ENCODE results near the gene GFRA4.

The GFRA4 gene

GRCh38 chr20:3681352-3681930, 18.2 kb upstream of the GFRA4 start:
- H3K4me3 ChIP-seq (ENCODE audit: control insufficient read depth, low read depth, low read length): peak overlapping the region; percentile 85
- no peak for TF ChIP-seq CTCF (IDR thresholded peaks at IDR 0.05; ENCODE audit: control insufficient read depth, insufficient read depth, low read depth, low read length, missing control alignments)
- no peak for DNase-seq (ENCODE audit: low read depth)

GRCh38 chr20:3680701-3681351, 17.6 kb upstream of the GFRA4 start:
- H3K4me3 ChIP-seq (ENCODE audit: control insufficient read depth, low read depth, low read length): peak overlapping the region; percentile 85

DNA sequence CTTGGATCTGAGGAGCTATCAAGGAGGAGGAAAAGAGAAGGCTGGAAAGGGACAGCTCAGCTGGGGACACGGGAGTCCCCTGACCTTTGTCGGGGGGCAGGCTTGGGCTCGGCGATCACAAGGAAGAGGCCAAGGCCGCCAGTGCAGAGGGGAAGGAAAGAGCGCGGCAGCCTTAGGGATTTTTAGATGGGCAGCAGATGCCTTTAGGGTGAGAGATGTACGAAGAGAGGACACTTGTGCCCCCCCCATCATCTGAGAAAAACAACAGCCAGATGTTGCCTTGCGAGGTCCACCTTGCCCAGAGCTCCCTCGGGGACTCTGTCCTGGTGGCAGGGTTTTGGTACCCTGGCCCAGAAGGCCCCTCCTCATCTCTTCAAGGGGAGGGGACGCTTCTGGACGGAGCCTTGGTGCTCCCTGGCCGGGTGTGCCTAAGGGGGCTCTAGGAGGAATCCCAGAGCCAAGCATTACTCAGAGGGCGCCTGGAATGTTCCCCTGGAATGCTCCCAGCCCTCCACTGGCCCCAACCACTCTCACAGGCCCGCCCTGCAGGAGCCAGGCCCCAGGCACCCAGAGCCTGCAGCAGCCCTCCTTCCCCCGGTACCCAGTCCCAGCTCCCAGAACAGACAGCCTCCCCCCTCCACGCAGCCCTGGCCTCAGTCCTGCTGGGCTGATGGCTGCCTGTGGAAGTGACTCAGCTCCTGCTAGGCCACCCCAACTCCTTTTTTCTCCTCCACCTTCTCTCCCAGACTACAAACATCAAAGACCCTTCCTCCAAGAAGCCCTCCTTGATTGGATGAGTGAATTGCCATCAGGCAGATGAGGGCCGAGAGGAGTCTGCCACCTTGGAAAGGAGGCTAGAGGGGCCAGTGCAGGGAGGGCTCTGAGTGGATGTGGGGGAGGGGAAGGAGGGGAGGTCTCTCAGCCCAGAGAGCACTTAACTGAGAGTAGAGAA, 16.8 kb upstream of the GFRA4 start:
- H3K4me3 ChIP-seq (ENCODE audit: control insufficient read depth, low read depth, low read length): peak overlapping the region; percentile 85
- peak; percentile 76 for DNase-seq (ENCODE audit: low read depth)
- TF ChIP-seq CTCF (IDR thresholded peaks at IDR 0.05; ENCODE audit: control insufficient read depth, insufficient read depth, low read depth, low read length, missing control alignments): no peak

More at GRCh38 chr20:3680701-3681351, 17.6 kb upstream of the GFRA4 start:
- no peak for DNase-seq (ENCODE audit: low read depth)
- no peak for TF ChIP-seq CTCF (IDR thresholded peaks at IDR 0.05; ENCODE audit: control insufficient read depth, insufficient read depth, low read depth, low read length, missing control alignments)

- peak overlapping the region; percentile 85 for H3K4me3 ChIP-seq (ENCODE audit: control insufficient read depth, low read depth, low read length)
- DNase-seq (ENCODE audit: low read depth): no peak
- TF ChIP-seq CTCF (IDR thresholded peaks at IDR 0.05; ENCODE audit: control insufficient read depth, insufficient read depth, low read depth, low read length, missing control alignments): no peak
Measured at GRCh38 chr20:3678856-3679720, 15.9 kb upstream of the GFRA4 start.

DNA sequence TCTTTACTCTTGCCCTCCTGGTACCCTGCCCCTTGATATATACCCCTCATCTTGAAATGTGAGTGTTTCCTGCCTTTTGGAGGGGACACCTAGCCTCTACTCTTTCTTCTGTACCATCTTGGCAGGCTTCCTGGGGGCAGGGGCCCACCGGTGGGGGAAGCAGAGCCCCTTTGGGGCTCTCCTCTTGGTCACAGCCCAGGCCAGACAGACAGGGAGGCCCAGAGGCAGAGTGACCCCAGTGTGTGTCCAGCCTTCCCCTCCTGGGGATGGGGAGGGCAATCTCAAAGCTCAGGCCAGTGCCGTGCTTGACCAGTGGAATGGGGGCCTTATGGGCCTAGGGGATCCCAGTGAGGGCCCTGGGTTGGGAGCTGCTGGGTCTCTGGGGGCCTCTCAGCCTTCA, 15.0 kb upstream of the GFRA4 start:
- no peak for DNase-seq (ENCODE audit: low read depth)
- no peak for TF ChIP-seq CTCF (IDR thresholded peaks at IDR 0.05; ENCODE audit: control insufficient read depth, insufficient read depth, low read depth, low read length, missing control alignments)
- H3K4me3 ChIP-seq (ENCODE audit: control insufficient read depth, low read depth, low read length): no peak overlapping the region

DNA sequence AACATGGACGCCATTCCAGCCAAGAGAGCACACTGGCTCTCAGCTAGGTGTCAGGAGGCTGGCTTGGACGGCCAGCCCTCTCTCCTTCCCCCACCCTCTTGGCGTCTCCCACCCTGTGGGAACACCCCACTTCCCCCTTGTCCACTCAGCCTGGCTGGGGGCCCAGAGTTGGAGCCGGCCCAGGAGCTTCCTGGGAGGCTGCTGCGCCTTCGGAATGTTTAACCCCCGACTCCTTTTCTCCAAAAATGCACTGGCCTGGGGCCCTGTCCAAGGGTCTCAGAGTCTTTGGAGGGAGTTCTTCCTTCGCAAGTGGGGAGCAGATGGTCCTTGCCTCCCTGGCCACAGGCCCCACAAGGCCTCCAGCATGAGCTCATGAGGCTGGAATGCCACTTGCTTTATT, 14.5 kb upstream of the GFRA4 start:
- no peak overlapping the region for H3K4me3 ChIP-seq (ENCODE audit: control insufficient read depth, low read depth, low read length)
- TF ChIP-seq CTCF (IDR thresholded peaks at IDR 0.05; ENCODE audit: control insufficient read depth, insufficient read depth, low read depth, low read length, missing control alignments): no peak
- no peak for DNase-seq (ENCODE audit: low read depth)

Data from AG09309 (cell line).